NOMO-1 treated with dmso at 0.1 percent for 144 hours (cell line): Measurements from ENCODE around the gene BRSK2.

Experiments
- DNase-seq: peaks from one replicate; lab custom pipeline; 2025; ENCODE audit not compliant: unreplicated experiment; lab: John Stamatoyannopoulos, UW

BRSK2 gene

DNA sequence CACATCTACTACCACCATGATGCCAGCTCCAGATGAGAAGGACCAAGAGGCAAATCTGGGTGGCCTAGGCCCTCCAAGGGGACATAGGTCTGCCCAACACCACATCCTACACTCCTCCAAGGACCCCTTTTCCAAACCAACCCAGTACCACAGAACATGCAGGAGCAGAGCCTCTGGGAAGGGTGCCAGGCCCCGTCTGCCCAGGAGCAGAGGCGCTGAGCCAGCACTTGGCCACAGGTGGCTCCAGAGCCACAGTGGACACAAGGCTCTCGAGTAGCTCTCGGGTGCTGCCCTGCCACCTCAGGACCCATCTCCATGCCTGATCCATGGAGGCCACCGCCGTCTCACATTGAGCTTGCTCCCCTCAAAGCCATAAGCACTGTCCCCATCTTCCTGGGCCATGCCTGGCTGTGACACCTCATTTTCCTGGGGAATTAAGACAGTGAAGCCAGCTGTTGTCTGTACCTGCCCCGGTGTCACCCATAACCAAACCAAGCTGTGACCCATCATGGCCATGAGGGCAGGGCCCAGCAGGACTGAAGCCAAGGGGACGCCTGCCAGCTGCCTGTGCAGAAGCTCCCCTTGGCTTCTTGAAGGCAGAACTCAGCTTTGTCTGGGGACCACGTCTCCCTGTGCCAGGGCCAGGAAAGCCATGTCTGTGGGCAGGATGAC lies 89.4 kb downstream of the BRSK2 start:
- DNase-seq, result no peak

DNA sequence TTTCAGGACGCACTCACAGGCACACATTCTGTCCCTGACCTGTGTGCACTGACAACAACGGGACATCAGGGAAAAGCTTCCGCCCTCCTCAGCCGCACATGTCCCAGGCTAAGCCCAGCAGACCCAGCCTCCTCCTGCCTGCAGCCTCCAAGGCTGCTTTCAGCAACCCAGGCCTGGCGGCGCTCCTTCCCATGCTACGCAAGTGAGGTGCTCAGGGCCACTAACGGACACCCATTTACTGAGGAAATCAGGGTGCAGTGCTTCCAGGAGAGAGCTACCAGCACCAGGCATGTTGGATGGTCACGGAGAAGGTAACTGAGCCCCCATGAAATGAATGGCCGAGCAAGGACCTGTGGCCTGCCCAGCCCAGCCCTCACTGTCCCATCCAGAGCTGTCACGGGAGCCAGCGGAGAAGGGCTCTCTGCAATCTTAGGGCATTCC lies 90.0 kb downstream of the BRSK2 start:
- DNase-seq, result no peak

DNA sequence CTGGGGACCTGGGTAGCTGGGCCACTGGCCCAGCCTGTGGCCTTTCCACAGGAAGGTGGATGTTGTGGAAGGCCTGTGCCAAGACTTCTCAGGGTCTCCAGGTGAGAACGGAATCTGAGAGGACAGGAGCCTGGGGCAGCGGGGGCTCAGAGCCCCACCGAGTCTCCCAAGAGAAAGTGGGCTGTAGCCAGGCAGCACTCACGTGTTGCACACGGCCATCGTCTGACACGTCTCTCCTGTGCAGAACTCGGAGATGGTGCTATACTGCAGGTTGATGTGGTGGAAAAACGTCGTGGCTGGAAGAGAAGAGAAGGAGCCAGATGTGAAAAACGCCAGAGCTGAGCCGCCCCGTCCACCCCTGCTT lies 90.4 kb downstream of the BRSK2 start:
- DNase-seq, result no peak

DNA sequence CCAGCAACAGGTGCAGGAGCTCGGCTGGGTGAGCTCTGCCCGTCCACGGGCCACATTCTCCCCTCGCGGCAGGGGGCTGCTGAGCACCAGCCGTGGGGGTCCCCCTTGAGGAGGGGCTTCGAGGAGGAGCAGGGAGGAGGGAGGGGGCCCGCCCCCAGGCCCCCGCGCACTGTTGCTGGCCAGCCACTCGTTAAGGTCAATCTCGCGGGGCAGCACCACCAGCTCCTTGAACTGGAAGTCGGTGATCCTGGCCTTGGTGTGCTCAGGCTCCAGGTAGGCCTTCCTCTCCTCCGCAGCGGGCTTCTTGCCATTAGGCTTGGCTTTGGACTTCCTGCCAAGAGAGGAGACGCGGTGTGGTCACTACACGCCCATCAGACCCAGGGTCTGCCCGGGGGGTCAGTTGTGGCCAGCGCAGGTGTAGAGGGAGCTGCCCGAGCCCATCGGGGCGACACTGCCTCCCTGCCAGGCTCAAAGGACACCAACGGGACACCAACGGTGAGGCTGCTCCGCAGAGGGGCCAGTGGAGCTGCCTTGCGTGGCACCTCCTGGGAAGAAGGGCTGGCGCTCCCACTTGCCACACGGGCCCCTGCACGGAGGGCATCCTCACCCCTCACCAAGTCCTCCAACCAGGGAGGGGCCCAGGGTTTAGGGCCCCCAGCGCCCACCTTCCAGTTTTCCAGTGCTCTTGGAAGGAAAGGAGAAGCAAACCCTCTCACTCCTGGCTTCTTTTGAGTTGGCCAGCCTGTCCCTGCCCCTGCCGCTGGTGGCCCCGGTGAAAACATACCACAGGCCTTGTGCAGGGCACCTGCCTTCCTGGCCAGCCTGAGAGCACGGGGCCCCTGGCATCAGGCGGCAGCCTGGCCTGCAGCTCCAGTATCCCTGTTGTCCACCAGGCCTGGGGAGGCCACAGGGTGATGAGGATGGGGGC lies 91.1 kb downstream of the BRSK2 start:
- no peak for DNase-seq

DNA sequence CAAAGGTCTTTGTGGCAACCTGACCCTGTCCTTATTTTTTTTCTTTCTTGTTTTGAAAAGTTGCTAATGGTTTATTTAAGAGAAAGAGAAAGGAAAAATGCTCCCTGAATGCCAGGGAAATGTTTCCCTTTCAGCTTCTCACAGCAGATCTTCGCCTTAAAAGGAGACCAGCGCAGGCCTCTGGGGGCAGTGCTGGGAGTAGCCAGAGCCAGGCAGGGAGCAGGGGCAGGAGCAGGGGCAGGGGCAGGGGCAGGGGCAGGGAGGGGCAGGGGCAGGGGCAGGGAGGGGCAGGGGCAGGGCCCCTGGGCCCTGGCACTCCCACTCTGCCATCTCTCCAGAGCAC lies 91.7 kb downstream of the BRSK2 start:
- no peak for DNase-seq

DNA sequence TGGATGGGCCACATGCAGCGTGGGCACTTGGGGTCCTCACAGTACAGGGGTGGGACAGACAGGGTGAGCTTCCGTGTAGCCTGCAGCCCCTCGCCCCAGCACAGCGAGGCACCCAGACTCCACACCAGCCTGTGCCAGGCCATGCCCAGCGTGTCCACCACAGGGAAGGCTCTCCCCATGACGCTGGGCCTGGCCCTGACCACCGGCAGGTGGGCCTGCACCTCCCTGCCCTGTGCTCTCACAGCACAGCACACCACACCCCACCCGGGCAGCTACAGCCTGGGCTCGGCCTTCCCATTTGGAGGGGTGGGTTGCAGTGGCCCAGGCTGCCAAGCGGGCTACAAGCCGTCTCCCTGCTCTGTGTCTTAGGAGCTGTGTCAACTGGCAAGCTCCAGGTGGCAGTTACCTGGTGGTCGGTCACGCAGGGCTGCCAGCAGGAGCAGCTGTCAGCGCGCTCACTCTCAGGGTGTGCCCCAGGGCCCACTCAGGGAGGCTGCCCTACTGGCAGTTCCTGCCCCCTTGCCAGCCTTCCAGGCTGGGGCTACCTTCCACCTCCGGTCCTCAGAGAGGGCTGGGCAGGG lies 92.2 kb downstream of the BRSK2 start:
- no peak for DNase-seq

DNA sequence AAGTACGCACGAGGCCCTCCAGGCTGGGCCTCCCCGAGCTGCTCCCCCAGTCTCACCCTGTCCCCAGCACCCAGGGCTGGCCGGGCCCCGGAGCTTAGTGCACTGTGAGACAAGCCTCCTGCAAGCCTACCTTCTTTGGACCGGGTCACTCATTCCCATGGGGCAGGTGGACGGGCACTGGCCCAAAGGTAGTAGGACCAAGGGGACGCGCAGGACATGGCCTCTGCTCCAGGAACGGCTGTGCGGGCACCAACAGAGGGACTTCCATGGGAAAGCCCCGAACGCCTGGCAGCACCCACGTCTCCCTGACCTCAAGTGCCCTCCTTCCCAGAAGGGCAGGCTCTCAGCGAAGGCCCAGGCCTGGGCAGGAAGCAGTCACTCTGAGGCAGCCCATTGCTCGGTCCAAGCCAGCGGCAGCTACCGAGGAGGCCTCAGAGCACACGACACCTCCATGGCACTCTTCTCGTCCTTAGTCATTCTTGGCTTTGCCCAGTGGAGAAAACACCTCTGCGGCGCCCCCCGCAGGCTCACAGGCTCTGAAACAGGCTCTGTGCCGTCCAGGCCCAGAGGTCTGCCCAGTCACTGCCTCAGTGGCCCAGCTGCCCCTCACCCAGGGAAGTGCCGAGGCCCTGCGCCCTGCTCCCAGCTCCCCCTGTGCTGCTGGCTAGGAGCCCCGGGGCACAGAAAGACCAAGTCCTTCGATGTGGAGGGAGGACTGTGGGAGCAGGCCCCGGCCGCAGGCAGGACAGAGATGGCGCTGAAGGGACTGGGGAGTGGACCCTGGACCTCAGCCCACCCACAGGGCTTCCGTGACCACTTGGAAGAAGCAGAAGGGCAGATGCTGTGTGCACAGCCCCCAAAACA lies 93.1 kb downstream of the BRSK2 start:
- no peak for DNase-seq

DNA sequence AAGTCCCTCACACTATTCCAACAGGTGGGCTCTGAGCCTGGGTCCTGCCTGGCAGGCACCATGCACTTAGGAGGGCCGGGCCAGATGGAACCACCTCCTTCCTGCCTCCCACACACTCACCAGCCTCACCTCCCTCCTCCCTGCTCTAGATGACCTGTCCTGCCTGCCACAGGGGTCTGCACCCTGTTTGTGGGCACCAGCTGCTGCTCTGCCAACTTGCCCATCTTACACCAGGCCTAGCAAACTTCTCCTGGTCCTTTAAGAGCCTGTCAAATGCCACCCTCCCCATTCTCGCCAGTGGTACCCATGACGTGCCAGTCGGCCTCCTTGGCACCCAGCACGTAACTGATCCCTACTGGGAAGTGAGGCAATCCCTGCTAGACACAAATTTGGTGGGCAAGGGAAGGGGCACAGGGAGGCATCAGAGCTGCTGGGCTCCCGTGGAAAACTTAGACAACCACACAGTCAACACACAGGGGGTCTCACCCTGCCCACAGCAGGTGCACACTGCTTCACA lies 93.8 kb downstream of the BRSK2 start:
- DNase-seq, result no peak

DNA sequence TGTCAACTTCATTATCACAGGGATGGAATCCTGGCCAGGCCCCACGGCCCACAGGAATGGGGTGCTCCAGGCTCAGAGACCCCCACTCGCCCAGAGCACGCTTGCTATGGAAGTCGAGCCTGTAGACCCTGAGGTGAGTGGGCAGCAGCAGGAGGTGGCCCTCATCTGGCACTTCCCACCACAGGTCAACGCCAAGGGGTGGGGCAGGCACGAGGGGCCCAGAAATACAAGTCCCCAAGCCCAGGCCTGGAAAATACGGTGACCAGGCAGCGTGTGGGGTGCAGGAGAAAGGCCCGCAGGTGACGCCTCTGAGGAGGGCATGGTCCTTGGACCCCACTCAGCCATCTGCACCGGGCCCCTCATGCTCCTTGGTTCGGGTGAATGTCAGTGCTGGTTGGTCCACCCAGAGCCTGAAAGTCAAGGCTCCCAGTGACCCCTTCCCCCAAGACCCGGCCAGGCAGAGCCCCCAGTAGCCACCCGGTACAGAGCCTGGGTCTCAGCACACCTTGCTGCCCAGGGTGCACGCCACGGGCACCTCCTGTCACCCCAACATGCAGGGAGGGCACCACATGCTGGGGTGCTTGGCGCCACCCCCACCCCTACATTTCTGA lies 94.4 kb downstream of the BRSK2 start:
- DNase-seq, result no peak

DNA sequence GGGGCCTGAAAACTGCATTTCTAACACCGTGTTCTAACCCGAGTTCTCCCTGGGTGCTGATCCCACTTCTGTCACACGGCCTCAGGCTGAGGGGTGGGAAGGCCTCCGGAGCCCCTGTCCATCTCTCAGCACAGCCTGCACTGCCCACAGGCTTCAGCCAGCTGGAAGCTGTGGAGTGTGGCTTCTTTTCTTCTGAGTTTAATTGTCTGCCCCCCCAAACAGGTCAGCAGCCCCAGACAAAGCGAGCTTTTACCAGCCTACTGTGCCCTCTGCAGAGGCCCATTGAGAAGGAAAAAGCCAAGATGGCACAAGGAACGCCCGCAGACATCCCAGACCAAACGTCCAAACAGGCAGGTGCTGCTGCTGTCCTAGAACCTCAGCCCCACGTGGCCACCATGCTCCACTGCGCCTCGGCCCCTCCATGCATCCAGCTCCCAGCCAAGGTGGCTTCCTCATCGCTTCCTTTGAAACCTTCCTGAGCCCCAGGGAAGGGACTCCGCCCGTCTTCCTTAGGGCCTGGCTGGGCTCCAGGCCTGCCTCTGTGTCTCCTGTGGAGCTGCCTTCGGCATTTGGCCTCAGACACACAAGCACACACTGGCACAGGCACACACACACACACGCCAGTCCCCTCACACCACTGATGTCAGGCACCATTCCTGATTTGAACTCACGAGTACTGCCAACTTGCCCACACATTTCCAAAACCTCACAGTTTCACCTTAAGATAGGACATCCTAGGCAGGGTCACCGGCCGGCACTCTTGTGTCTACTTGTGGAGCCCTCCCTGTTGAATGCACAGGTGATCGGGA lies 95.2 kb downstream of the BRSK2 start:
- no peak for DNase-seq

DNA sequence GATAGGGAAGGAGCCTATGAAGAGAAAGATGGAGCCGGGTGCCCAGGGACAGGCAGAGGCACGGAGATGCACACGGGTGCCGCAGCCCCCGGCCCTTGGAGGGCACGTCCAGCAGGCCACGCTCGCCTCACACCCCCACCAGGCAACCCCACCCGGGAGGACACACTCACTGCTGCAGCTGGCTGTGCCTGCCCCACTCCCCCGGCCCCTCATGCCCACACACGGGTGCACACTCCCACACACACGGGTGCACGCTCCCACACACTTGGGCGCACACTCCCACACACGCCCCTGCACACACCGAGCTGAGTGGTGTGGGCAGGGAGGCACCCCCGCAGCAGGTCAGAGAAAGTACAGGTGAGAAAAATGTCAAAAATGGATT lies 95.8 kb downstream of the BRSK2 start:
- DNase-seq, result no peak

DNA sequence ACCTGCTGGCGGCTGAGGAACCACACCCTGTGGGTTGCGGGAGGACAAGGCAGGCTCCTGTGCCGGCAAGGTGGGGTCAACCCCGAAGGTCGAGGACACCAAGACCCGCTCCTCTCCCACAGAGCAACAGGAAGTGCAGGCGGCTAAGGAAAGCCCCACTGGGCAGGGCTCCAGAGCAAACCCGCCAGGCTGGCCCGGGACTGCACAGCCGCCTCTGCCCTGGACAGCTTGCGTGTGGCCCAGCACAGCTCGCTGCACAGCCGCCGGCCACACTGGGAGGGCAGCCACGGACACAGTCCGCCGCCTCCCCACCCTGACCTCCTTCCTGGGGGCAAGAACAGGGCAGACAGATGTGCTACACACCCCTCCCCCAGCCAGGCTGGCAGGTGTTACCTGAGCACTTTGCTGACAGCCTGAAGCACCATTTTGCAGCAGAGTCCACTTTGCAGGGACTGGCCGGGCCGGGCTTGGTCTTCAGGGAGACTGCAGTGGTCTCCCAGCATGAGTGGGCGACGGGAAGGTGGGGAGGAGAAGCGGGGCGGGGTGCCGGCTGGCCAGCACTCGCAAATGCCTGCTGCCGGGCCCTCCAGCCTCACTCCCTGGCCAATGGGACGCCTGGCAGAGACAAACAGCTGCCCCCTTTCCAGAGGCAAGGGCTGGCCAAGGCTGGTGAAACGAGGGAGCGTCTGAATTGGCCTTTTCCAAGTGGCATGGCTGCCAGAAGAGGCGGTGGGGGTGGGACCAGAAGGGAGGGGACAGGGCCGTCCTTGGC lies 96.5 kb downstream of the BRSK2 start, which contains the start of gene MOB2:
MOB2 (minus strand) TSS at position 726 of the 772 bp plus-strand sequence; CDS start at position 503, 223 bp downstream.
- no peak for DNase-seq

DNA sequence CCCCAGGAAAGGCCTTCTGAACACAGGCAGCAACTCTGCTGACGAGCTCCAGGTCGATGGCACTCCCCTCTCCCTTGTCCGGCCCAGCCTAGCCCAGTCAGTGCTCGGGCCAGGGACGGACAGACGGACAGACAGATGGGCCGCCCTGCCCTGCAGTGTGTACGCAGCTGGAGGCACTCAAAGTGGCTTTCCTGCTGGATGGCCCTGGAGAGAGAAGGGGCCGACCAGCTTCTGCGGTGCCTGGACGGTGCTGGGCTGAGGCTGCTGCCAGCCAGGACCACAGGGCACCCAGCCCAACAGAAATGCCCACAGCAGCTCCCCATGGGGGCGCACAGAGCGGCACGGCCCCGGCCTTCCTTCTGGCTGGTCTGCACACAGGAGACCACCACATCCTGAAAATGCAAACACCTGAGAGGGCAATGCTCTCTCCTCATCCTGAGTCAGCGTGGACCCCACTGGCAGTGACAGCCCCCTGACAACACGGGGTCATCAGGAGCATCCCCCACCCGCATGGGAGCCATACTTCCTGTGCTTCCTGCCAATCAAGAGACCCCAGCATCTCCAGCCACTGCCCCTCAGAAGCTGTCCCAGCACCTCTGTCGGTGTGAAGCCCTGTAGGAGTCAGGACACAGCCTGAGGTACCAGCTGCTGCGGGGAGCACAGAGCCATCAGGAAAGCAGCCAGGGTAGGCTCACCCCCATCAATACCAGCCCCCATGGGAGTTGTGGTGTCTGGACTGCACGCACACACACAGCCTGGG lies 97.5 kb downstream of the BRSK2 start:
- no peak for DNase-seq

DNA sequence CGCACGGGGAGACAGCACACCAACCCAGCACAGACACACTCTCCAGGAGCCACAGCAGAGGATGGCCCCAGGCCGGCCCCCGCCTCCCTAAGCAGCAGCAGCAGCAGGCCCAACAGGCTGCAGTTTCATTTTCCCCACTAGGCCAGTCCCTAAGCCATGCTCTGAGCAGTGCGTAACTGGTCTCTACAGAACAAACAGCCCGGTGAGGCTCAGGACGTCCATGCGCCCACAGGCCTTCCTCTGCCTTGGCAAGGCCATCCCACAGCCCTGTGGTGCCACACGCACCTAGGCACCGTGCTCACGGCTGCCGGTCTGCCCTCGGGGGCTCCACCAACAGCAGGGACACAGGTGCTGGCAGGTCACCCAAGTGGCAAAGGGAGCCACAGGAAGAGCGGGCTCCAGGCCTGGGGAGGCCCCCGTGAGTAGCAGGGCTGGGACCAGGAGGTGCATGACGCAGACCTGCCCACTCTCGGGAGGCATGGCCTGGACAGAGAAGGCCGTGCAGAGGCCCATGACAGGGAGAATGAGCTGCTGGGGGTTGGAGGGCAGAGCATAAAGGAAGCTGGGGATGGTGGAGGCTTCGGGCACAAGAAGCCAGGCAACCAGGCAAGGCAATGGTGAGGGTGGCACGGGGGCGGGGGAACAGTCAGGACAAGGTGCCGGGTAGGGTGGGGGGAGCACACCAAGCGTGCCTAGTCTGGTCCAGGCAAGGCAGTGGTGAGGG lies 98.3 kb downstream of the BRSK2 start:
- no peak for DNase-seq

DNA sequence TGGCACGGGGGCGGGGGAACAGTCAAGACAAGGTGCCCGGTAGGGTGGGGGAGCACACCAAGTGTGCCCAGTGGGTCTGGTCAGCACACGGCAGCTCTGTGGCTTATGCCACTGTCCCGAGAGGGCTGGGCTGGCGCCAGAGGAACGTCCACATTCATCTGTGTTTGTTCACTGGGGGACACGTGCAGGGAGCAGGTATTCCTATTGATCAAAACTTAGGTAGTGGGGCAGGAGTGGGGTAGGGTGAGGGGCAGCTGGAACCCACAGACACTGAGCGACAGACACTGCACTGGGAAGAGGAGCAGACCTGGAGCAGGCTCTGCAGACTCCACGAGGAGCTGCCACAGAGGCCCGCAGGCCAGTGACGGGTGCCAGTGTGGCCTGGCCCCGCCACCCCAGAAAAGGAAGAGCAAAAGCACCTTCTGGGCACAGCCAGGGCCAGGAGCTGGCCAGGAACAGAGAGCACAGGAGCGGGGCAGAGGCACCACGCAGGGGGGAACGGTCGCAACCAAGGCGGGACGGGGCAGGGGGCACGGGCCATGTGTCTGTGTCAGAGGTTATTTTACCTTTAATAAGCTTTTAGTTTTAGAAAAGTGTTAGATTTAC lies 98.9 kb downstream of the BRSK2 start:
- DNase-seq, result no peak

DNA sequence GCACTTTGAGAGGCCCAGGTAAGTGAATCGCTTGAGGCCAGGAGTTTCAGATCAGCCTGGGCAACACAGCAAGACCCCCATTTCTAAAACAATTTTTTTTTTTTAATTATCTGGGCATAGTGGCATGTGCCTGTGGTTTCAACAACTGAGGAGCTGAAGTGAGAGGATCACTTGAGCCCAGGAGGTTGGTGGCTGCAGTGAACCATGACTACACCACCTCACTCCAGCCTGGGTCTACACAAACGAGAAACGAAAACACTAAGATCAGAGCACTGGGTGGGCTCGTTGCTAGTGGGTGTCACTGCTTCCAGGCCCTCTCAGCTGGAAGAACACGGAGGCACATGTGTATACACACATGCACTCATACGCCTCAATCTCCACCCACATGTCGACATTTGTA lies 100.9 kb downstream of the BRSK2 start:
- no peak for DNase-seq

DNA sequence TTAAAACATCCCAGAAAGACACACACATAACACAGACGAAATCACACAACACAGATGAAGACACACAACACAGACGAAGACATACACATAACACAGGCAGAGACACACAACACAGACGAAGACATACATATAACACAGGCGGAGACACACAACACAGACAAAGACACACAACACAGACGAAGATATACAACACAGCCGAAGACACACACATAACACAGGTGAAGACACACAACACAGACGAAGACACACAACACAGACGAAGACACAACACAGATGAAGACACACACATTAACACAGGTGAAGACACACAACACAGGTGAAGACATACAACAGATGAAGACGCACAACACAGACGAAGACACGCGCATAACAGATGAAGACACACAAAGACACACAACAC lies 101.6 kb downstream of the BRSK2 start:
- DNase-seq, result no peak
